Measurements from ENCODE around the gene INVS.

The INVS gene

GRCh38 chr9:100160021-100160420 is 61.0 kb downstream of the INVS start:
- Mint-ChIP-seq H3K9me3 (no peaks in the 10 kb centered on the region), H3K4me3 (no peak overlapping the region), H3K27ac (no peak overlapping the region), H3K4me1 (no peaks in the 10 kb centered on the region), H3K27me3 (ENCODE audit: low read depth) (no peaks in the 10 kb centered on the region), H3K36me3 (ENCODE audit: low read depth) (peaks cover 23% of the 10 kb centered on the region)
- no peak for TF ChIP-seq CTCF (IDR thresholded peaks at IDR 0.05; ENCODE audit: unreplicated experiment in 3 of 3)

- peaks cover 8% of the 10 kb centered on the region for H3K9me3 Mint-ChIP-seq
- no peaks in the 10 kb centered on the region for H3K27me3 Mint-ChIP-seq (ENCODE audit: low read depth)
- no peak overlapping the region for H3K4me3 Mint-ChIP-seq
Observed at GRCh38 chr9:100167176-100167575, 68.1 kb downstream of the INVS start.

GRCh38 chr9:100167915-100168654 is 69.0 kb downstream of the INVS start:
- H3K4me1 Mint-ChIP-seq: no peaks in the 10 kb centered on the region
- H3K27ac Mint-ChIP-seq: no peak overlapping the region
- no peak overlapping the region for H3K4me3 Mint-ChIP-seq
- peaks cover 17% of the 10 kb centered on the region for H3K9me3 Mint-ChIP-seq
- no peaks in the 10 kb centered on the region for H3K27me3 Mint-ChIP-seq (ENCODE audit: low read depth)
- H3K36me3 Mint-ChIP-seq (ENCODE audit: low read depth): peaks cover 24% of the 10 kb centered on the region
- TF ChIP-seq CTCF (IDR thresholded peaks at IDR 0.05; ENCODE audit: unreplicated experiment in 3 of 3): no peak

More at GRCh38 chr9:100167176-100167575, 68.1 kb downstream of the INVS start:
- peaks cover 15% of the 10 kb centered on the region for H3K36me3 Mint-ChIP-seq (ENCODE audit: low read depth)
- H3K4me1 Mint-ChIP-seq: no peaks in the 10 kb centered on the region
- no peak overlapping the region for H3K27ac Mint-ChIP-seq
- TF ChIP-seq CTCF (IDR thresholded peaks at IDR 0.05; ENCODE audit: unreplicated experiment in 3 of 3): no peak

GRCh38 chr9:100170085-100170484 is 71.0 kb downstream of the INVS start:
- Mint-ChIP-seq H3K9me3 (peaks cover 33% of the 10 kb centered on the region), H3K36me3 (ENCODE audit: low read depth) (peaks cover 44% of the 10 kb centered on the region), H3K4me1 (no peaks in the 10 kb centered on the region), H3K27me3 (ENCODE audit: low read depth) (peaks cover 4% of the 10 kb centered on the region), H3K4me3 (no peak overlapping the region), H3K27ac (no peak overlapping the region)
- TF ChIP-seq CTCF (IDR thresholded peaks at IDR 0.05; ENCODE audit: unreplicated experiment in 3 of 3): no peak

- Mint-ChIP-seq H3K36me3 (ENCODE audit: low read depth) (peaks cover 48% of the 10 kb centered on the region), H3K4me1 (no peaks in the 10 kb centered on the region), H3K4me3 (no peak overlapping the region), H3K27me3 (ENCODE audit: low read depth) (peaks cover 4% of the 10 kb centered on the region), H3K27ac (no peak overlapping the region), H3K9me3 (peaks cover 37% of the 10 kb centered on the region)
- TF ChIP-seq CTCF (IDR thresholded peaks at IDR 0.05; ENCODE audit: unreplicated experiment in 3 of 3): no peak
Observed at GRCh38 chr9:100170556-100170955, 71.5 kb downstream of the INVS start.

- no peak overlapping the region for H3K4me3 Mint-ChIP-seq
- peaks cover 68% of the 10 kb centered on the region for H3K36me3 Mint-ChIP-seq (ENCODE audit: low read depth)
- no peak overlapping the region for H3K27ac Mint-ChIP-seq
- no peaks in the 10 kb centered on the region for H3K27me3 Mint-ChIP-seq (ENCODE audit: low read depth)
- peaks cover 67% of the 10 kb centered on the region for H3K9me3 Mint-ChIP-seq
- no peak for TF ChIP-seq CTCF (IDR thresholded peaks at IDR 0.05; ENCODE audit: unreplicated experiment in 3 of 3)
- no peaks in the 10 kb centered on the region for H3K4me1 Mint-ChIP-seq
Observed at GRCh38 chr9:100186356-100186755, 87.3 kb downstream of the INVS start.
